Stomach (tissue), 4 donors: Measurements from ENCODE around the gene TFF3.

ENCODE experiments used
- CTCF ChIP-seq, 7 experiments: fragments of 450-650 bp in 4 of 7; fragments of 200-600 bp in 3 of 7; sonication (generic) in 3 of 7; IDR thresholded peaks; one replicate each; pipeline ENCODE4 v1.5.1; 2016 to 2019; ENCODE audit warnings: antibody characterized with exemption in 7 of 7, control low read depth in 2 of 7, mild to moderate bottlenecking in 1 of 7
- POLR2A ChIP-seq, 4 donors: fragments of 450-650 bp; IDR thresholded peaks; one replicate each; pipeline ENCODE4 v1.6.1; 2016; ENCODE audit warnings: antibody characterized with exemption in 4 of 4, control low read depth in 2 of 4, mild to moderate bottlenecking in 1 of 4, moderate library complexity in 1 of 4
- POLR2AphosphoS5 ChIP-seq, 3 donors: sonication (generic); formaldehyde crosslinking; IDR thresholded peaks; one replicate each; pipeline ENCODE4 v1.6.1; 2016; ENCODE audit warnings: antibody characterized with exemption in 3 of 3

- TF ChIP-seq CTCF (IDR thresholded peaks at IDR 0.05) (no peak), POLR2A (IDR thresholded peaks at IDR 0.05) (no peak), POLR2AphosphoS5 (IDR thresholded peaks at IDR 0.05) (no peak)
Observed at GRCh38 chr21:42278451-42279149, 36.6 kb downstream of the TFF3 start.
